Erythroblast (primary cell): ENCODE results near the gene ITSN1.

Experiments
- GATA1 ChIP-seq: IDR thresholded peaks from 2 replicates; pipeline ENCODE4 v1.6.1; 2011; ENCODE audit warnings: low read depth, mild to moderate bottlenecking, control low read depth, low read length, moderate library complexity
- POLR2A ChIP-seq: IDR thresholded peaks from 2 replicates; pipeline ENCODE4 v1.6.1; 2011; ENCODE audit warnings: mild to moderate bottlenecking, low read length

DNA sequence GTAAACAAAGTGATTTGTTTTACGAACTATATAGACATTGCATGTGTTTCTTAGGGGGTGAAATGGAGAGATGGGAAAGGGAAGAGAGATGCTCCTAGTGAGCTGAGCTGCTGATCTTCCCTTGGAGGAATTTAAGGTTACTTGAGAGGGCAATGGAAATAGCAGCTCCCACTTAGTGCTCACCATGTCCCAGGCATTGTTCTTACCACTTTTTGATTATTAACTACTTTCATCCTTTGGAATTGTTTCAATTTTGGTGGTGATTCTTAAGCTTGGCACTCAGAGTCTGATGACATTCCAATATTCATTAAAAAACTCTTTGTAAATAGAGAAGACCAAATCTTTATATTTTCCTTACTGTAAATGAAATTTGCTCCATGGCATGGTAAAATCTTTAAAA lies 124.9 kb downstream of the ITSN1 start:
- no peak for TF ChIP-seq POLR2A
- TF ChIP-seq GATA1: no peak
